PC-3 (cell line): ENCODE results near the gene TGFA. TPM values are rescaled to one million over a fixed set of nuclear protein-coding genes. Genes with fewer than 3 reads are reported as not detected.

ENCODE experiments used
- ATAC-seq: fragments of 200-7000 bp; cut with Tn5 transposase; 2 replicates; pipeline ENCODE4 v1.9.1; 2020; ENCODE audit warnings: mild to moderate bottlenecking, moderate library complexity
- BruUV-seq: library from RNA; stranded (reverse); fragments of 400-500 nt; replicated peaks from 2 replicates; lab custom pipeline; 2021; lab: Mats Ljungman, UMichigan
- CTCF ChIA-PET: fragments of 300-600 bp; sonication (Branson Sonifier 250); formaldehyde crosslinking; loops from one replicate; lab custom pipeline; 2022; ENCODE audit warnings: antibody characterized with exemption; lab: Charles Lee
- POLR2A ChIA-PET: fragments of 300-600 bp; sonication (Branson Sonifier 250); formaldehyde crosslinking; loops from one replicate; lab custom pipeline; 2022; ENCODE audit warnings: antibody characterized with exemption; ENCODE audit not compliant: unreplicated experiment; lab: Charles Lee
- DNase-seq: peaks from one replicate; pipeline ENCODE4 v3.0.0-alpha.2; 2015
- H2AFZ ChIP-seq: fragments of 300-600 bp; sonication (generic); 2 replicates; pipeline ENCODE4 v1.6.0; 2016; ENCODE audit warnings: antibody characterized with exemption, low read length
- H3F3A ChIP-seq: fragments of 300-600 bp; sonication (generic); one replicate; pipeline ENCODE4 v1.6.0; 2017; ENCODE audit warnings: antibody characterized with exemption, low read length, control low read depth, mild to moderate bottlenecking; ENCODE audit not compliant: unreplicated experiment
- H3K27ac ChIP-seq: fragments of 300-600 bp; sonication (generic); 2 replicates; pipeline ENCODE4 v1.5.1; 2016; ENCODE audit warnings: mild to moderate bottlenecking, low read length
- H3K27me3 ChIP-seq: fragments of 300-600 bp; sonication (generic); 2 replicates; pipeline ENCODE4 v1.6.1; 2016; ENCODE audit warnings: low read length, mixed read lengths
- H3K36me3 ChIP-seq: fragments of 300-600 bp; sonication (generic); 2 replicates; pipeline ENCODE4 v1.6.1; 2016; ENCODE audit warnings: low read depth, mixed run types, low read length, mixed read lengths
- H3K4me1 ChIP-seq: fragments of 300-600 bp; sonication (generic); 2 replicates; pipeline ENCODE4 v1.5.1; 2016; ENCODE audit warnings: low read length; ENCODE audit not compliant: insufficient read depth
- H3K4me2 ChIP-seq: fragments of 300-600 bp; sonication (generic); 2 replicates; pipeline ENCODE4 v1.6.0; 2016; ENCODE audit warnings: low read length
- H3K4me3 ChIP-seq: fragments of 300-600 bp; sonication (generic); 2 replicates; pipeline ENCODE4 v1.5.1; 2016; ENCODE audit warnings: mild to moderate bottlenecking, low read length, mixed read lengths
- H3K79me2 ChIP-seq: fragments of 300-600 bp; sonication (generic); 2 replicates; pipeline ENCODE4 v1.6.1; 2017; ENCODE audit warnings: low read length, mixed read lengths
- H3K9ac ChIP-seq: fragments of 300-600 bp; sonication (generic); 2 replicates; pipeline ENCODE4 v1.6.0; 2016; ENCODE audit warnings: mild to moderate bottlenecking, low read length
- H3K9me2 ChIP-seq: fragments of 300-600 bp; sonication (generic); replicated peaks from 2 replicates; pipeline ENCODE4 v1.6.1; 2016; ENCODE audit warnings: mixed run types, low read length, mixed read lengths
- H3K9me3 ChIP-seq: fragments of 300-600 bp; sonication (generic); 2 replicates; pipeline ENCODE4 v1.6.1; 2016; ENCODE audit warnings: low read length, mixed read lengths
- H4K20me1 ChIP-seq: fragments of 300-600 bp; sonication (generic); 2 replicates; pipeline ENCODE4 v1.6.1; 2016; ENCODE audit warnings: low read length, mixed read lengths
- EZH2 ChIP-seq: fragments of 300-600 bp; sonication (generic); IDR thresholded peaks from one replicate; pipeline ENCODE4 v1.6.1; 2017; ENCODE audit warnings: antibody characterized with exemption, mild to moderate bottlenecking, low read length; ENCODE audit not compliant: unreplicated experiment
- EZH2phosphoT487 ChIP-seq: fragments of 300-600 bp; sonication (generic); IDR thresholded peaks from 2 replicates; pipeline ENCODE4 v1.6.1; 2018; ENCODE audit warnings: mild to moderate bottlenecking, antibody characterized with exemption, low read length, borderline replicate concordance
- intact Hi-C: fragments of 100-400 bp; cut with micrococcal nuclease; formaldehyde crosslinking; loops from 2 replicates; pipeline ENCODE4 v1.9.0; 2023
- total RNA-seq: library from RNA; depleted of rRNA; stranded (reverse); fragments of >200 nt; gene quantifications from 2 replicates; pipeline ENCODE4 v1.2.3, GENCODE V29; 2014
- TF ChIP-seq, protein P1 (sequence below): fragments of 300-600 bp; sonication (generic); conservative IDR thresholded peaks from 2 replicates; pipeline ENCODE4 v1.5.1; 2017; ENCODE audit warnings: antibody characterized with exemption, low read depth, mild to moderate bottlenecking, low read length

The TGFA gene
- total RNA-seq, 1 experiment from 2014 or later = 45.0 TPM

GRCh38 chr2:70403267-70404053 lies 150.2 kb downstream of the TGFA start:
- TF ChIP-seq EZH2 (no peak), EZH2phosphoT487 (no peak)
- TF ChIP-seq, protein P1, sequence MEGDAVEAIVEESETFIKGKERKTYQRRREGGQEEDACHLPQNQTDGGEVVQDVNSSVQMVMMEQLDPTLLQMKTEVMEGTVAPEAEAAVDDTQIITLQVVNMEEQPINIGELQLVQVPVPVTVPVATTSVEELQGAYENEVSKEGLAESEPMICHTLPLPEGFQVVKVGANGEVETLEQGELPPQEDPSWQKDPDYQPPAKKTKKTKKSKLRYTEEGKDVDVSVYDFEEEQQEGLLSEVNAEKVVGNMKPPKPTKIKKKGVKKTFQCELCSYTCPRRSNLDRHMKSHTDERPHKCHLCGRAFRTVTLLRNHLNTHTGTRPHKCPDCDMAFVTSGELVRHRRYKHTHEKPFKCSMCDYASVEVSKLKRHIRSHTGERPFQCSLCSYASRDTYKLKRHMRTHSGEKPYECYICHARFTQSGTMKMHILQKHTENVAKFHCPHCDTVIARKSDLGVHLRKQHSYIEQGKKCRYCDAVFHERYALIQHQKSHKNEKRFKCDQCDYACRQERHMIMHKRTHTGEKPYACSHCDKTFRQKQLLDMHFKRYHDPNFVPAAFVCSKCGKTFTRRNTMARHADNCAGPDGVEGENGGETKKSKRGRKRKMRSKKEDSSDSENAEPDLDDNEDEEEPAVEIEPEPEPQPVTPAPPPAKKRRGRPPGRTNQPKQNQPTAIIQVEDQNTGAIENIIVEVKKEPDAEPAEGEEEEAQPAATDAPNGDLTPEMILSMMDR = no peak
- no peaks in the 10 kb centered on the region for H3K27me3 ChIP-seq
- no peaks in the 10 kb centered on the region for H3F3A ChIP-seq
- ChIA-PET POLR2A (no interaction called here), CTCF (no interaction called here)
- H3K9ac ChIP-seq = no peak overlapping the region; the same call in 1 of the 2 replicates
- no peaks in the 10 kb centered on the region for H3K79me2 ChIP-seq
- DNase-seq (no peak), ATAC-seq (no peak)
- no peak overlapping the region for H3K27ac ChIP-seq
- H3K4me1 ChIP-seq = peaks cover 10% of the 10 kb centered on the region; the same call in 1 of the 2 replicates
- no TSS peak for BruUV-seq
- H3K4me3 ChIP-seq = no peak overlapping the region
- H2AFZ ChIP-seq = peak overlapping the region; percentile 68
- intact Hi-C loops = no loop called here
- no peaks in the 10 kb centered on the region for H3K9me3 ChIP-seq
- H3K36me3 ChIP-seq = no peaks in the 10 kb centered on the region
- H3K9me2 ChIP-seq = no peaks in the 10 kb centered on the region
- no peak overlapping the region for H3K4me2 ChIP-seq
- no peaks in the 10 kb centered on the region for H4K20me1 ChIP-seq

DNA sequence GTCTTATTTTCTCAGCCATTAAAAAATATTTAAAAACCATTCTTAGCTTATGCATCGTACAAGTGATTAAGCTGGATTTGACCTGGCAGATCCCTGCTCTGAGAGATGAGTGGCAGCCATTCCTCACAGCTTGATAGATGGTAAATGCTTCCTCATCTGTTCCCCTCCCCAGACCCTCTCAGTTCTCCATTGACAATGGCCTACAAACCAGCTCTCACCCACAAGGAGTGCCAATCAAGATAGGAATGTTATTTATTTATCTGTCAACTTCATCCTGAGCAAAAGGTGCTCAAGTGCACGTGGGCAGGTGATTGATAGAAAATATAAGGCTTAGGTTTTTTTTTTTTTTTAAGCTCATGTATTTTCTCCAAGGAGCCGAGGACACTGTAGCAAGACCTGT lies 153.1 kb downstream of the TGFA start:
- TF ChIP-seq EZH2 (no peak), EZH2phosphoT487 (no peak)
- TF ChIP-seq, protein P1 = no peak
- POLR2A ChIA-PET = no interaction called here
- Histone ChIP-seq H4K20me1 (no peaks in the 10 kb centered on the region), H3K79me2 (no peaks in the 10 kb centered on the region), H3F3A (no peaks in the 10 kb centered on the region), H3K4me2 (no peak overlapping the region), H3K4me3 (no peak overlapping the region), H3K9me3 (no peaks in the 10 kb centered on the region), H3K4me1 (peaks cover 11% of the 10 kb centered on the region; the same call in 1 of the 2 replicates), H2AFZ (no peak overlapping the region), H3K36me3 (no peaks in the 10 kb centered on the region), H3K27ac (no peak overlapping the region), H3K9ac (no peak overlapping the region), H3K27me3 (no peaks in the 10 kb centered on the region), H3K9me2 (no peaks in the 10 kb centered on the region)
- intact Hi-C loops = no loop called here
- DNase-seq (no peak), ATAC-seq (no peak)
- no TSS peak for BruUV-seq
- CTCF ChIA-PET = no interaction called here

GRCh38 chr2:70399046-70399445 lies 154.6 kb downstream of the TGFA start:
- H3K9ac ChIP-seq = no peak overlapping the region
- H3K79me2 ChIP-seq = no peaks in the 10 kb centered on the region
- POLR2A ChIA-PET = no interaction called here
- H2AFZ ChIP-seq = no peak overlapping the region
- H3K27ac ChIP-seq = no peak overlapping the region
- DNase-seq = peak; percentile 52
- CTCF ChIA-PET = no interaction called here
- no peaks in the 10 kb centered on the region for H3F3A ChIP-seq
- H3K27me3 ChIP-seq = no peaks in the 10 kb centered on the region
- no peak overlapping the region for H3K4me3 ChIP-seq
- H3K9me2 ChIP-seq = no peaks in the 10 kb centered on the region
- intact Hi-C loops = no loop called here
- no peaks in the 10 kb centered on the region for H3K36me3 ChIP-seq
- no peaks in the 10 kb centered on the region for H4K20me1 ChIP-seq
- no peak for ATAC-seq
- no peaks in the 10 kb centered on the region for H3K9me3 ChIP-seq
- H3K4me1 ChIP-seq = peaks cover 11% of the 10 kb centered on the region; the same call in 1 of the 2 replicates
- H3K4me2 ChIP-seq = no peak overlapping the region
- TF ChIP-seq EZH2phosphoT487 (no peak), EZH2 (no peak)
- TF ChIP-seq, protein P1 = no peak
- BruUV-seq = no TSS peak
